Smooth muscle cell (in vitro differentiated cells): ENCODE measurements around the gene TMEM9B. TPM values are rescaled to one million over a fixed set of nuclear protein-coding genes. Genes with fewer than 3 reads are reported as not detected.
A peak's percentile ranks its signal among the peaks of the same experiment; 100 is the strongest.
"Not testable (repeated sequence)": the region's sequence is repeated elsewhere in the genome, so short reads cannot be mapped to it uniquely, and the experiment has no call there.

ENCODE experiments used
- DNase-seq: peaks from one replicate; lab custom pipeline; 2025; ENCODE audit not compliant: unreplicated experiment; lab: John Stamatoyannopoulos, UW
- H2AFZ ChIP-seq: fragments of 200-600 bp; sonication (generic); 2 replicates; pipeline ENCODE4 v1.6.0; 2016; ENCODE audit warnings: antibody characterized with exemption, low read depth, mild to moderate bottlenecking
- H3F3A ChIP-seq: fragments of 200-600 bp; sonication (generic); 2 replicates; pipeline ENCODE4 v1.6.0; 2017; ENCODE audit warnings: antibody characterized with exemption, low read depth
- H3K27ac ChIP-seq: fragments of 200-600 bp; sonication (generic); 2 replicates; pipeline ENCODE4 v1.5.1; 2016; ENCODE audit warnings: low read depth, mild to moderate bottlenecking
- H3K27me3 ChIP-seq: fragments of 200-600 bp; sonication (generic); 2 replicates; pipeline ENCODE4 v1.6.1; 2016; ENCODE audit warnings: low read depth, mild to moderate bottlenecking
- H3K36me3 ChIP-seq: fragments of 200-600 bp; sonication (generic); 2 replicates; pipeline ENCODE4 v1.5.1; 2016; ENCODE audit warnings: low read depth
- H3K4me1 ChIP-seq: fragments of 200-600 bp; sonication (generic); 2 replicates; pipeline ENCODE4 v1.5.1; 2016; ENCODE audit warnings: low read depth
- H3K4me2 ChIP-seq: fragments of 200-600 bp; sonication (generic); 2 replicates; pipeline ENCODE4 v1.6.0; 2016; ENCODE audit warnings: mild to moderate bottlenecking
- H3K4me3 ChIP-seq: fragments of 200-600 bp; sonication (generic); 2 replicates; pipeline ENCODE4 v1.5.1; 2016; ENCODE audit warnings: mild to moderate bottlenecking
- H3K79me2 ChIP-seq: fragments of 200-600 bp; sonication (generic); 2 replicates; pipeline ENCODE4 v1.6.0; 2016; ENCODE audit warnings: low read depth, mild to moderate bottlenecking
- H3K9ac ChIP-seq: fragments of 200-600 bp; sonication (generic); 2 replicates; pipeline ENCODE4 v1.6.0; 2016; ENCODE audit warnings: low read depth
- H3K9me3 ChIP-seq: fragments of 200-600 bp; sonication (generic); replicated peaks from 2 replicates; pipeline ENCODE4 v1.5.1; 2016; ENCODE audit warnings: low read depth
- H4K20me1 ChIP-seq: fragments of 200-600 bp; sonication (generic); 2 replicates; pipeline ENCODE4 v1.6.0; 2016; ENCODE audit warnings: low read depth
- CTCF ChIP-seq: fragments of 200-600 bp; sonication (generic); IDR thresholded peaks from 2 replicates; pipeline ENCODE4 v1.5.1; 2017; ENCODE audit warnings: borderline replicate concordance, mild to moderate bottlenecking, antibody characterized with exemption; ENCODE audit not compliant: insufficient read depth, poor library complexity, severe bottlenecking
- WGBS: methylation state at CpG from one replicate; pipeline ENCODE4 v1.1.7; 2016; ENCODE audit warnings: low lambda C conversion rate; 5-methylcytosine and 5-hydroxymethylcytosine counted together
- polyA plus RNA-seq: library from polyadenylated mRNA; unstranded; fragments of >200 nt; fragmentation: Nextera tagmentation; extraction: Ambion mirVana; gene quantifications from 2 replicates; pipeline ENCODE4 v1.2.1, GENCODE V29; 2016
- total RNA-seq: library from RNA; depleted of rRNA; stranded (reverse); fragments of >200 nt; gene quantifications from 2 replicates; pipeline ENCODE4 v1.2.3, GENCODE V29; 2014

The TMEM9B gene
- total RNA-seq (39.3 and 41.1 TPM in 2 replicates), polyA plus RNA-seq (35.9 and 47.8 TPM in 2 replicates)

GRCh38 chr11:8964324-8965320 is at the start of gene TMEM9B:
TSS of gene TMEM9B (minus strand) at chr11:8964442. CDS start at chr11:8964313, 129 bp downstream.
- peak within 1 kb of the TSS; percentile 74 for H3K4me3 ChIP-seq
- no peaks in the 10 kb centered on the region for H4K20me1 ChIP-seq
- H3K4me1 ChIP-seq, result peaks cover 14% of the 10 kb centered on the region
- H3K9ac ChIP-seq, result peak within 1 kb of the TSS; percentile 65
- 2% methylated on average over 67 of the region's 67 CpGs for WGBS
- no peak for TF ChIP-seq CTCF
- peak within 1 kb of the TSS; percentile 94 for H3K4me2 ChIP-seq
- peak within 1 kb of the TSS; percentile 91 for H2AFZ ChIP-seq
- no peaks in the 10 kb centered on the region for H3K36me3 ChIP-seq
- peak; percentile 66 for DNase-seq
- H3K9me3 ChIP-seq, result no peaks in the 10 kb centered on the region
- H3K79me2 ChIP-seq, result peaks cover 36% of the 10 kb centered on the region
- H3F3A ChIP-seq, result peaks cover 6% of the 10 kb centered on the region
- no peaks in the 10 kb centered on the region for H3K27me3 ChIP-seq
- H3K27ac ChIP-seq, result peak within 1 kb of the TSS; percentile 71

GRCh38 chr11:9013373-9013772 is 49.1 kb upstream of the TMEM9B start:
- no peaks in the 10 kb centered on the region for H3K9me3 ChIP-seq
- no peak overlapping the region for H3K4me2 ChIP-seq
- no peak overlapping the region for H3K4me3 ChIP-seq
- peaks cover 21% of the 10 kb centered on the region for H3K4me1 ChIP-seq
- TF ChIP-seq CTCF, result no peak
- no peak overlapping the region for H3K9ac ChIP-seq
- no peaks in the 10 kb centered on the region for H4K20me1 ChIP-seq
- DNase-seq, result no peak
- H3K27me3 ChIP-seq, result no peaks in the 10 kb centered on the region
- no peaks in the 10 kb centered on the region for H3F3A ChIP-seq
- 90% methylated on average over 4 of the region's 4 CpGs for WGBS
- H3K79me2 ChIP-seq, result no peaks in the 10 kb centered on the region
- H2AFZ ChIP-seq, result no peak overlapping the region
- no peak overlapping the region for H3K27ac ChIP-seq
- no peaks in the 10 kb centered on the region for H3K36me3 ChIP-seq

DNA sequence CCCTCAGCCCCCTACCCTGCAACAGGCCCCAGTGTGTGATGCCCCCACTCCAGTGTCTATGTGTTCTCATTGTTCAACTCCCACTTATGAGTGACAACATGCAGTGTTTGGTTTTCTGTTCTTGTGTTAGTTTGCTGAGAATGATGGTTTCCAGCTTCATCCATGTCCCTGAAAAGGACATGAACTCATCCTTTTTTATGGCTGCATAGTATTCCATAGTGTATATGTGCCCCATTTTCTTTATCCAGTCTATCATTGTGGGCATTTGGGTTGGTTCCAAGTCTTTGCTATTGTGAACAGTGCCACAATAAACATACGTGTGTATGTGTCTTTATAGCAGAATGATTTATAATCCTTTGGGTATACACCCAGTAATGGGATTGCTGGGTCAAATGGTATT is 45.3 kb upstream of the TMEM9B start:
- 88% methylated on average over 1 of the region's 1 CpG for WGBS
- DNase-seq, H3K4me1 ChIP-seq, H3K9me3 ChIP-seq, H2AFZ ChIP-seq, H4K20me1 ChIP-seq, H3K4me2 ChIP-seq, H3K9ac ChIP-seq, H3K4me3 ChIP-seq, H3F3A ChIP-seq, H3K79me2 ChIP-seq, H3K36me3 ChIP-seq, H3K27ac ChIP-seq: not testable (repeated sequence)
- H3K27me3 ChIP-seq, result peaks cover 32% of the 10 kb centered on the region

DNA sequence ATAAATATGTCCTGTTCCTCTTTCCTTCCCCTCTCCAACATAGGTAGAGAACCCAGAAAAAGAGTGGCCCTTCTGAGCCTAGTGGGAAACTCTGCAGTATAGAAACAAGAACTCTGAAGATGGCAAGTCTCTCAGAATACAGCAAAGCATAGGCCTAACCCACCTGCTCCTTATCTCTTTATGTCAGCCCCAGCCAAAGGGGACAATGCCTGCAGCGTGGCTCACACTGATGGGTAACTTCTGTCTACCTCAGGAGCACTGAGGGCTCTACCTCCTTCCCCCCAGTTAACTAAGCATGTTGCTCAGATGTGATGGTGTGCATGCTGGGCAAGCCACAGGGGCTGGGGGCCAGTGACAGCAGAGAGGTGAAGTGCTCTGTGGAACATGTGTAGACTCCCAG is 44.4 kb upstream of the TMEM9B start:
- H3K79me2 ChIP-seq, result no peaks in the 10 kb centered on the region
- no peak overlapping the region for H3K4me3 ChIP-seq
- no peak overlapping the region for H3K9ac ChIP-seq
- no peaks in the 10 kb centered on the region for H3K36me3 ChIP-seq
- WGBS, result 81% methylated on average over 1 of the region's 1 CpG
- no peak overlapping the region for H3K27ac ChIP-seq
- peaks cover 6% of the 10 kb centered on the region for H3F3A ChIP-seq
- H3K9me3 ChIP-seq, result no peaks in the 10 kb centered on the region
- H3K4me1 ChIP-seq, result no peaks in the 10 kb centered on the region
- DNase-seq, result no peak
- H3K4me2 ChIP-seq, result no peak overlapping the region
- H4K20me1 ChIP-seq, result no peaks in the 10 kb centered on the region
- TF ChIP-seq CTCF, result no peak
- H2AFZ ChIP-seq, result no peak overlapping the region
- peaks cover 41% of the 10 kb centered on the region for H3K27me3 ChIP-seq
